ENCODE measurements around the gene AFMID. TPM values are rescaled to one million over a fixed set of nuclear protein-coding genes. Genes with fewer than 3 reads are reported as not detected.
A peak's percentile ranks its signal among the peaks of the same experiment; 100 is the strongest.

AFMID gene
- total and polyA plus RNA-seq, 2 of the 13 experiments (the other 11 are each of a cell fraction or from before 2014, with no cell fraction given) = 249 to 270 TPM

GRCh38 chr17:78253946-78254672 lies 66.9 kb downstream of the AFMID start (continued):
- TF ChIP-seq, protein P1, sequence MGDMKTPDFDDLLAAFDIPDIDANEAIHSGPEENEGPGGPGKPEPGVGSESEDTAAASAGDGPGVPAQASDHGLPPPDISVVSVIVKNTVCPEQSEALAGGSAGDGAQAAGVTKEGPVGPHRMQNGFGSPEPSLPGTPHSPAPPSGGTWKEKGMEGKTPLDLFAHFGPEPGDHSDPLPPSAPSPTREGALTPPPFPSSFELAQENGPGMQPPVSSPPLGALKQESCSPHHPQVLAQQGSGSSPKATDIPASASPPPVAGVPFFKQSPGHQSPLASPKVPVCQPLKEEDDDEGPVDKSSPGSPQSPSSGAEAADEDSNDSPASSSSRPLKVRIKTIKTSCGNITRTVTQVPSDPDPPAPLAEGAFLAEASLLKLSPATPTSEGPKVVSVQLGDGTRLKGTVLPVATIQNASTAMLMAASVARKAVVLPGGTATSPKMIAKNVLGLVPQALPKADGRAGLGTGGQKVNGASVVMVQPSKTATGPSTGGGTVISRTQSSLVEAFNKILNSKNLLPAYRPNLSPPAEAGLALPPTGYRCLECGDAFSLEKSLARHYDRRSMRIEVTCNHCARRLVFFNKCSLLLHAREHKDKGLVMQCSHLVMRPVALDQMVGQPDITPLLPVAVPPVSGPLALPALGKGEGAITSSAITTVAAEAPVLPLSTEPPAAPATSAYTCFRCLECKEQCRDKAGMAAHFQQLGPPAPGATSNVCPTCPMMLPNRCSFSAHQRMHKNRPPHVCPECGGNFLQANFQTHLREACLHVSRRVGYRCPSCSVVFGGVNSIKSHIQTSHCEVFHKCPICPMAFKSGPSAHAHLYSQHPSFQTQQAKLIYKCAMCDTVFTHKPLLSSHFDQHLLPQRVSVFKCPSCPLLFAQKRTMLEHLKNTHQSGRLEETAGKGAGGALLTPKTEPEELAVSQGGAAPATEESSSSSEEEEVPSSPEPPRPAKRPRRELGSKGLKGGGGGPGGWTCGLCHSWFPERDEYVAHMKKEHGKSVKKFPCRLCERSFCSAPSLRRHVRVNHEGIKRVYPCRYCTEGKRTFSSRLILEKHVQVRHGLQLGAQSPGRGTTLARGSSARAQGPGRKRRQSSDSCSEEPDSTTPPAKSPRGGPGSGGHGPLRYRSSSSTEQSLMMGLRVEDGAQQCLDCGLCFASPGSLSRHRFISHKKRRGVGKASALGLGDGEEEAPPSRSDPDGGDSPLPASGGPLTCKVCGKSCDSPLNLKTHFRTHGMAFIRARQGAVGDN (CRISPR knock-in tag; IDR thresholded peaks at IDR 0.05) = peak; percentile 99
- TF ChIP-seq ZNF281 (CRISPR knock-in tag; IDR thresholded peaks at IDR 0.05; ENCODE audit: borderline replicate concordance) (peak; percentile 21; the same call in 1 of the 2 replicates), ZNF619 (CRISPR knock-in tag; IDR thresholded peaks at IDR 0.05) (peak; percentile 92; the same call in 1 of the 2 replicates), ZBTB42 (CRISPR knock-in tag; IDR thresholded peaks at IDR 0.05) (peak; percentile 84; the same call in 1 of the 2 replicates), TFDP2 (CRISPR knock-in tag; IDR thresholded peaks at IDR 0.05) (peak; percentile 90), SYNCRIP (IDR thresholded peaks at IDR 0.05; ENCODE audit: insufficient read depth, low read depth, low read length) (no peak), ZNF672 (CRISPR knock-in tag; IDR thresholded peaks at IDR 0.05) (0 out of 2 replicates have a peak, but pooled peaks have one; percentile 31), ZNF331 (CRISPR knock-in tag; IDR thresholded peaks at IDR 0.05) (peak; percentile 76), CEBPB (IDR thresholded peaks at IDR 0.05; ENCODE audit: borderline replicate concordance, low read depth, low read length) (no peak), NCOR1 (IDR thresholded peaks at IDR 0.05; ENCODE audit: borderline replicate concordance, low read length) (no peak), XRCC5 (optimal IDR thresholded peaks at IDR 0.05; ENCODE audit: low read length) (peak; percentile 64), RXRB (CRISPR knock-in tag; IDR thresholded peaks at IDR 0.05; ENCODE audit: borderline replicate concordance) (peak; percentile 60; the same call in 1 of the 2 replicates), RORA (CRISPR knock-in tag; IDR thresholded peaks at IDR 0.05) (no peak)
- TF ChIP-seq, protein P2, sequence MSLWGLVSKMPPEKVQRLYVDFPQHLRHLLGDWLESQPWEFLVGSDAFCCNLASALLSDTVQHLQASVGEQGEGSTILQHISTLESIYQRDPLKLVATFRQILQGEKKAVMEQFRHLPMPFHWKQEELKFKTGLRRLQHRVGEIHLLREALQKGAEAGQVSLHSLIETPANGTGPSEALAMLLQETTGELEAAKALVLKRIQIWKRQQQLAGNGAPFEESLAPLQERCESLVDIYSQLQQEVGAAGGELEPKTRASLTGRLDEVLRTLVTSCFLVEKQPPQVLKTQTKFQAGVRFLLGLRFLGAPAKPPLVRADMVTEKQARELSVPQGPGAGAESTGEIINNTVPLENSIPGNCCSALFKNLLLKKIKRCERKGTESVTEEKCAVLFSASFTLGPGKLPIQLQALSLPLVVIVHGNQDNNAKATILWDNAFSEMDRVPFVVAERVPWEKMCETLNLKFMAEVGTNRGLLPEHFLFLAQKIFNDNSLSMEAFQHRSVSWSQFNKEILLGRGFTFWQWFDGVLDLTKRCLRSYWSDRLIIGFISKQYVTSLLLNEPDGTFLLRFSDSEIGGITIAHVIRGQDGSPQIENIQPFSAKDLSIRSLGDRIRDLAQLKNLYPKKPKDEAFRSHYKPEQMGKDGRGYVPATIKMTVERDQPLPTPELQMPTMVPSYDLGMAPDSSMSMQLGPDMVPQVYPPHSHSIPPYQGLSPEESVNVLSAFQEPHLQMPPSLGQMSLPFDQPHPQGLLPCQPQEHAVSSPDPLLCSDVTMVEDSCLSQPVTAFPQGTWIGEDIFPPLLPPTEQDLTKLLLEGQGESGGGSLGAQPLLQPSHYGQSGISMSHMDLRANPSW (CRISPR knock-in tag; IDR thresholded peaks at IDR 0.05; ENCODE audit: borderline replicate concordance) = peak; percentile 57; the same call in 1 of the 2 replicates
- TF ChIP-seq, protein P3, sequence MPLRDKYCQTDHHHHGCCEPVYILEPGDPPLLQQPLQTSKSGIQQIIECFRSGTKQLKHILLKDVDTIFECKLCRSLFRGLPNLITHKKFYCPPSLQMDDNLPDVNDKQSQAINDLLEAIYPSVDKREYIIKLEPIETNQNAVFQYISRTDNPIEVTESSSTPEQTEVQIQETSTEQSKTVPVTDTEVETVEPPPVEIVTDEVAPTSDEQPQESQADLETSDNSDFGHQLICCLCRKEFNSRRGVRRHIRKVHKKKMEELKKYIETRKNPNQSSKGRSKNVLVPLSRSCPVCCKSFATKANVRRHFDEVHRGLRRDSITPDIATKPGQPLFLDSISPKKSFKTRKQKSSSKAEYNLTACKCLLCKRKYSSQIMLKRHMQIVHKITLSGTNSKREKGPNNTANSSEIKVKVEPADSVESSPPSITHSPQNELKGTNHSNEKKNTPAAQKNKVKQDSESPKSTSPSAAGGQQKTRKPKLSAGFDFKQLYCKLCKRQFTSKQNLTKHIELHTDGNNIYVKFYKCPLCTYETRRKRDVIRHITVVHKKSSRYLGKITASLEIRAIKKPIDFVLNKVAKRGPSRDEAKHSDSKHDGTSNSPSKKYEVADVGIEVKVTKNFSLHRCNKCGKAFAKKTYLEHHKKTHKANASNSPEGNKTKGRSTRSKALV (CRISPR knock-in tag; IDR thresholded peaks at IDR 0.05) = peak; percentile 79; the same call in 1 of the 2 replicates

Measured in HepG2 (cell line).